Immature natural killer cell (primary cell): ENCODE results near the gene THEM4. TPM values are rescaled to one million over a fixed set of nuclear protein-coding genes. Genes with fewer than 3 reads are reported as not detected.
"Not testable (repeated sequence)": the region's sequence is repeated elsewhere in the genome, so short reads cannot be mapped to it uniquely, and the experiment has no call there.

Experiments
- DNase-seq, 3 donors: peaks; one replicate each; pipeline ENCODE4 v3.0.0; 2022; ENCODE audit warnings: mixed read lengths in 1 of 3
- H3K27ac Mint-ChIP-seq, 6 donors: one replicate each; pipeline ENCODE4 v1.8.0; 2020; ENCODE audit warnings: mixed read lengths in 6 of 6, mild to moderate bottlenecking in 5 of 6, inconsistent platforms in 4 of 6, moderate library complexity in 3 of 6
- H3K27me3 Mint-ChIP-seq, 3 donors: one replicate each; pipeline ENCODE4 v1.8.0; 2020 to 2021; ENCODE audit warnings: low read depth in 3 of 3, mild to moderate bottlenecking in 3 of 3, mixed read lengths in 3 of 3, moderate library complexity in 3 of 3, inconsistent platforms in 1 of 3
- H3K36me3 Mint-ChIP-seq, 3 donors: one replicate each; pipeline ENCODE4 v1.8.0; 2020; ENCODE audit warnings: mixed read lengths in 3 of 3, inconsistent platforms in 2 of 3, mild to moderate bottlenecking in 2 of 3
- H3K4me1 Mint-ChIP-seq, 2 donors: one replicate each; pipeline ENCODE4 v1.8.0; 2020; ENCODE audit warnings: inconsistent platforms in 2 of 2, mild to moderate bottlenecking in 2 of 2, mixed read lengths in 2 of 2, moderate library complexity in 1 of 2
- H3K4me3 Mint-ChIP-seq, 5 donors: one replicate each; pipeline ENCODE4 v1.8.0; 2020; ENCODE audit warnings: mild to moderate bottlenecking in 5 of 5, mixed read lengths in 5 of 5, inconsistent platforms in 3 of 5, moderate library complexity in 3 of 5
- H3K9me3 Mint-ChIP-seq, 6 donors: one replicate each; pipeline ENCODE4 v1.8.0; 2020; ENCODE audit warnings: mild to moderate bottlenecking in 6 of 6, mixed read lengths in 6 of 6, inconsistent platforms in 4 of 6, moderate library complexity in 3 of 6
- polyA plus RNA-seq, 3 donors: library from polyadenylated mRNA; unstranded; fragments of 300-500 nt; fragmentation: Illumina TruSeq; gene quantifications; one replicate each; pipeline ENCODE4 v1.2.3, GENCODE V29; 2021

Gene THEM4
- polyA plus RNA-seq, 3 donors from 2014 or later: 29.9 to 38.1 (median 36.7) TPM

DNA sequence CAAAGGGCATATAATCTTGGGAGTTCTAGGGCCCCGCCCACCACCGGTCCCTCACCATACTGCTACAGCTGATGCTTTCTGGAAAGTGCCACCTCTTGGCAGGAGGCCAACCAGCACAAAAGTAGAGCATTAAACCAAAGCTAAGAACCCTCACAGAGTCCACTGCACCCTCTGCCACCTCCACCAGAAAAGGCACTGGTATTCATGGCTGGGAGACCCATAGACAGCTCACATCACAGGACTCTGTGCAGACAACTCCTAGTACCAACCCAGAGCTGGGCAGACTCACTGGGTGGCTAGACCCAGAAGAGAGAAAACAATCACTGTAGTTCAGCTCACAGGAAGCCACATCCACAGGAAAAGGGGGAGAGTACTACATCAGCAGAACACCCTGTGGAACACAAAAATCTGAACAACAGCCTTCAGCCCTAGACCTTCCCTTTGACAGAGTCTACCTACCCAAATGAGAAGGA, 10.8 kb downstream of the THEM4 start:
- H3K36me3 Mint-ChIP-seq: peaks cover 13 to 29% (median 23%) of the 10 kb centered on the region in 3 donors
- H3K4me3 Mint-ChIP-seq: peak overlapping the region; percentile 55 to 70 (median 62)
- H3K27me3 Mint-ChIP-seq: peaks cover 0 to 4% (median 2%) of the 10 kb centered on the region in 3 donors
- peaks cover 5 to 18% (median 11%) of the 10 kb centered on the region in 6 donors for H3K9me3 Mint-ChIP-seq
- H3K4me1 Mint-ChIP-seq: peaks cover 32 to 47% of the 10 kb centered on the region in 2 donors
- peak; percentile 34 to 49 (median 47) for DNase-seq
- peak overlapping the region in 5 of 6 donors; percentile 71 to 88 (median 83) for H3K27ac Mint-ChIP-seq

DNA sequence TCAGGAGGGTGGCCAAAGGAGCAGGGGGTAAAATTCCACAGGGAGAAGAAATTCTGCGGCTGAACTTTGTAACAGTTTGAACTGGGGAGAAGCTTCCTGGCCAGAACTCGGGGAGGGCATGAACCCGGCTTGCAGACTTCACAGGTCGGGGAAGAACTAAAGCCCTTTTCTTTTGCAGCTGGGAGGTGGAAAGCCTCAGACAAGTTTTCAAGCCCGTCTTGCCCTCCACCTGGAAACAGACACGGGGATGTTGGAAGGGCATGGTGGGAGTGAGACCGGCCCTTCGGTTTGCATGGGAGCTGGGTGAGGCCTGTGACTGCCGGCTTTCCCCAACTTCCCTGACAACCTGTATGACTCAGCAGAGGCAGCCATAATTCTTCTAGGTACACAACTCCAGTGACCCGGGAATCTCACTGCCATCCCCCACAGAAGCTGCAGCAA, 11.3 kb downstream of the THEM4 start:
- no peak for DNase-seq
- Mint-ChIP-seq H3K4me3 (peak overlapping the region in 4 of 5 donors; percentile 55 to 70 (median 62)), H3K36me3 (peaks cover 17 to 32% (median 27%) of the 10 kb centered on the region in 3 donors), H3K27ac (peak overlapping the region in 5 of 6 donors; percentile 71 to 88 (median 83)), H3K27me3 (peaks cover 0 to 4% (median 2%) of the 10 kb centered on the region in 3 donors), H3K4me1 (peaks cover 36 to 43% of the 10 kb centered on the region in 2 donors), H3K9me3 (peaks cover 5 to 18% (median 11%) of the 10 kb centered on the region in 6 donors)

DNA sequence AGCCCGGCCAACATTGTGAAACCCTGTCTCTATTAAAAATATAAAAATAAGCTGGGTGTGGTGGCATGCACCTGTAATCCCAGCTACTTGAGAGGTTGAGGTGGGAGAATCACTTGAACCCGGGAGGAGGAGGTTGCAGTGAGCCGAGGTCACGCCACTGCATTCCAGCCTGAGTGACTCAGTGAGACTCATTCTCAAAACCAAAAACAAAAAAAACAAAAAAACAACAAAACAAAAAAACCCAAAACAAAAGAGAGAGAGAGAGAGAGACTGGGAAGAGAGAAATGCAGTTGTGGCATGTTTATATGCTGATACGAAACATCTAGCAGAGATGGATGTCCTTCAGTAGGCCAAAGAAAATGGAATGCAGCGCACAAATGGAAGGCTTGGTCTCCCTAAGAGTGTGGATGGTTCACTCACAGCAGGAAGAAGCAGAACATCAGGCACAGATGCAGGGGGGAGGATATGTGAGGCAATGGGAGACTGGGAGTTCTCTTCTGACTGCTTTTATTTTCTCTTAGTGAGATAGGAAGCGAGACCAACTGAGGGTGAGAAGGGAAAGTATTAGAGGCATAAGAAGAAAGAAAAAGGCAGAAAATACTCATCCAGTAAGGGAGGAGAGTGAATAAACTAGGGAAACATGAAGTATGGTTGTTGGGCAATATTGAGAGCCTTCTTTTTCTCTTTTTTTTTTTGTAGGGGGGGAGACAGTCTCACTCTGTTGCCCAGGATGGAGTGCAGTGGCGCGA, 16.0 kb downstream of the THEM4 start:
- Mint-ChIP-seq H3K36me3 (peaks cover 17 to 38% (median 31%) of the 10 kb centered on the region in 3 donors), H3K4me3 (no peak overlapping the region), H3K4me1 (peaks cover 36 to 40% of the 10 kb centered on the region in 2 donors), H3K27me3 (peaks cover 0 to 2% (median 2%) of the 10 kb centered on the region in 3 donors), H3K9me3 (no peaks in the 10 kb centered on the region), H3K27ac (peak overlapping the region in 3 of 6 donors; percentile 27 to 67 (median 65))
- no peak for DNase-seq

DNA sequence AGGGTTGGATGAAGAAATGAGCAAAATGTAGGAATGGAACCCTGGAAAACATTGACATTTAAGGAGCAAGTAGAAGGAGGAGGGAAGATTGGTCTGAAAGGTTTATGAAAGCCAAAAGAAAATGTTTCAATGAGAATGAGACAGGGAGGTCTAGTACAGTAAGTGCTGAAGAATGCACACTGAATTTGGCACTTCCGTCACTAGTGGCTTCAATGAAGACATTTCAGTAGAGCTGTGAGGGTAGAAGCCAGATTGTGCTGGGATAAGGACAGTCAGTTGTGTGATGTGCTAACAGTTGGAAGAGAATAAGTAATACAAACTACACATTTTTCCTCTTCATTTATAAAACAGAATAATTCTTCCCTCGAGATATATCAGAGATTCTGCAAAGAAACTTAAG, 17.1 kb downstream of the THEM4 start:
- Mint-ChIP-seq H3K27ac (peak overlapping the region; percentile 14 to 86 (median 67)), H3K36me3 (peaks cover 24 to 44% (median 39%) of the 10 kb centered on the region in 3 donors), H3K4me3 (peak overlapping the region in 3 of 5 donors; percentile 3 to 19 (median 12)), H3K9me3 (no peaks in the 10 kb centered on the region), H3K27me3 (peaks cover 0 to 2% (median 2%) of the 10 kb centered on the region in 3 donors), H3K4me1 (peaks cover 25 to 29% of the 10 kb centered on the region in 2 donors)
- peak; percentile 13 to 34 (median 18) for DNase-seq

DNA sequence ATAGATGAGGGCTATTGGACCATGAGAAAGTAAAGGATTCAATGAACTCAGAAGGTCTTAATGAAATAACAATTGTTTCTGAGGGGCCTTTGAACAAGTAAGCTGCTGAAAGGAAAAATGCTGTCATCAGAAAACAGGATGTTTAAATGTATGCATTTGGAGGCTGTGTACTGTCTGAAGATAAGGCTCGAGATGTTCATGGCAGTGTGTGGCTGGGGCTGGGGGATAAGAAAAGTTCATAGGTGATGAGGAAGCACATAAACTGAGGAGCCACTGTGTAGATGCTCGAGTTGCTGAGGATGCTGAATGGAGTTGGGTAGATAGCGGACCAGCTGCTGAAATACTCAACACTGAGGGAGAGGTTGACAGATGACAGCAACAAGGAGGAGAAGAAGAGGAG, 17.8 kb downstream of the THEM4 start:
- H3K27me3 Mint-ChIP-seq: peaks cover 0 to 2% (median 0%) of the 10 kb centered on the region in 3 donors
- peaks cover 24 to 50% (median 39%) of the 10 kb centered on the region in 3 donors for H3K36me3 Mint-ChIP-seq
- peak overlapping the region in 1 of 5 donors; percentile 1 for H3K4me3 Mint-ChIP-seq
- H3K4me1 Mint-ChIP-seq: peaks cover 22 to 25% of the 10 kb centered on the region in 2 donors
- DNase-seq: no peak
- H3K27ac Mint-ChIP-seq: peak overlapping the region; percentile 14 to 86 (median 80)
- no peaks in the 10 kb centered on the region for H3K9me3 Mint-ChIP-seq

DNA sequence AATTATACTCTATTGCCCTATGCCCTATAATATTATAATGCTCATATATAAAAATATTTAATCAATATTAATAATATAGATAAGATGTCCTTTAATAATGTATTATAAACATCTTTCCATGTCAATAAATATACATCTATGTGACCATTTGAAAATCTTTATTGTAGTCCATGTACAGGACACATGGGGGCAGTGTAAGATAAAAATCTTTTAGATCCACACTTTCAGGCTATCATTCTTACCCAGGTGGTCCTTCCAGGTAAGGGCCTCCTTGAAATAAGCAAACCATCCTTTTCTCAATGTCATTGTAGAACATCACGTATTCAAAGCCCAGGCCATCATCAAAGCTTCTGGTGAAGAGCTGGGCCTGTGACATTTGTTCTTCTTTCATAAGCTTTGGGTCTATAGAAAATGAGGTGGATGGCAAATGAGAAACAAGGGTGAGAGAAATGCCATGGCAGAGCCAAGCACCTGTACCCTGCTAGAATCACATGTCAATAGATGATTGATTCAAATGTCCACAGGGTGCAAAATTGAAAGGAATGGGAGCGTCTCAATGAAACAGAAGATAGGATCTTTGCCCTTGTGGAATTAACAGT, 20.2 kb downstream of the THEM4 start:
- H3K4me1 Mint-ChIP-seq: peaks cover 19 to 25% of the 10 kb centered on the region in 2 donors
- peaks cover 24 to 54% (median 39%) of the 10 kb centered on the region in 3 donors for H3K36me3 Mint-ChIP-seq

DNA sequence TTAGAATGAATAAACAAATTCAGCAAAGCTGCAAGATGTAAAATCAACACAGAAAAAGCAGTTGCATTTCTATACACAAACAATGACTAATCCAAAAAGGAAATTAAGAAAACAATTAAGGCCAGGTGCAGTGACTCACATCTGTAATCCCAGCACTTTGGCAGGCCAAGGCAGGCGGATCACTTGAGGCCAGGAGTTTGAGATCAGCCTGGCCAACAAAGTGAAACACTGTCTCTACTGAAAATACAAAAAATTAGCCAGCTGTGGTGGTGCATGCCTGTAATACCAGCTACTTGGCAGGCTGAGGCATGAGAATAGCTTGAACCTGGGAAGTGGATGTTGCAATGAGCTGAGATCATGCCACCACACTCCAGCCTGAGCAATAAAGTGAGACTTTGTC, 22.3 kb downstream of the THEM4 start:
- H3K4me3 Mint-ChIP-seq: no peak overlapping the region
- no peaks in the 10 kb centered on the region for H3K27me3 Mint-ChIP-seq
- no peaks in the 10 kb centered on the region for H3K9me3 Mint-ChIP-seq
- H3K4me1 Mint-ChIP-seq: peaks cover 12% of the 10 kb centered on the region in 2 donors
- no peak overlapping the region for H3K27ac Mint-ChIP-seq
- peaks cover 14 to 40% (median 28%) of the 10 kb centered on the region in 3 donors for H3K36me3 Mint-ChIP-seq
- DNase-seq: no peak

More for the DNA sequence above, 20.2 kb downstream of the THEM4 start:
- Mint-ChIP-seq H3K4me3 (no peak overlapping the region), H3K27ac (peak overlapping the region in 1 of 6 donors; percentile 36), H3K9me3 (no peaks in the 10 kb centered on the region), H3K27me3 (no peaks in the 10 kb centered on the region)
- DNase-seq: no peak

DNA sequence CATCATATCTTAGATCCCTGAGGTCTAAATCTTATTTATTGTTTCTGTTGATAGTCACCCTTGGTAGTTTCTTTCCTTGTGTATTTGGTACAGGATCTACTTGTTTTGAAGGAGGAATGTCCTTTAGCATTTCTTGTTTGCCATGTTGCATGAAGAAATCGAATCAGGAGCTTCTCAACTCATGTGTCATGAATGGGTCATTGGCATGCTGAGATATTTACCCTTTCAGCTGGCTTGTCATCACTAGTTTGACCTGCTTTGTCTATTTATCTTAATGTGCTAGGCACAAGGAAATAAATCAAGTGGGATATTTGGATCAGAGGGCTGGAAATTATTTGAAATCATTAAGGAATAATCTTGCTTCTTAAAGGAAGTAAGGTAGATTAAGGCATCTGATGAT, 23.8 kb downstream of the THEM4 start:
- DNase-seq: no peak
- H3K9me3 Mint-ChIP-seq: no peaks in the 10 kb centered on the region
- no peaks in the 10 kb centered on the region for H3K27me3 Mint-ChIP-seq
- H3K4me1 Mint-ChIP-seq: no peaks in the 10 kb centered on the region
- H3K27ac Mint-ChIP-seq: no peak overlapping the region
- H3K36me3 Mint-ChIP-seq: peaks cover 12 to 24% (median 14%) of the 10 kb centered on the region in 3 donors
- H3K4me3 Mint-ChIP-seq: no peak overlapping the region

DNA sequence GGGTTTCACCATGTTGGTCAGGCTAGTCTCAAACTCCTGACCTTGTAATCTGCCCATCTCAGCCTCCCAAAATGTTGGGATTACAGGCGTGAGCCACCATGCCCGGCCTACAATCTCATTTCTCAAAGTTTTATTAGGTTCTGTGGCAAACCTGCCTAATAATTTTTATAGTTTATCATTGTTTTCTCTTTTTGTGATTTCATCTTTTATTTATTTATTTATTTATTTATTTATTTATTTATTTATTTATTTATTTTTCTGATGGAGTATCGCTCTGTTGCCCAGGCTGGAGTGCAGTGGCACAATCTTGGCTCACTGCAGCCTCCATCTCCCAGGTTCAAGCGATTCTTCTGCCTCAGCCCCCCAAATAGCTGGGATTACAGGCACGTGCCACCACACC, 24.4 kb downstream of the THEM4 start:
- not testable (repeated sequence) for H3K9me3 Mint-ChIP-seq, H3K27ac Mint-ChIP-seq, H3K4me3 Mint-ChIP-seq, H3K4me1 Mint-ChIP-seq, H3K27me3 Mint-ChIP-seq, DNase-seq
- H3K36me3 Mint-ChIP-seq: peaks cover 12 to 22% (median 14%) of the 10 kb centered on the region in 3 donors

DNA sequence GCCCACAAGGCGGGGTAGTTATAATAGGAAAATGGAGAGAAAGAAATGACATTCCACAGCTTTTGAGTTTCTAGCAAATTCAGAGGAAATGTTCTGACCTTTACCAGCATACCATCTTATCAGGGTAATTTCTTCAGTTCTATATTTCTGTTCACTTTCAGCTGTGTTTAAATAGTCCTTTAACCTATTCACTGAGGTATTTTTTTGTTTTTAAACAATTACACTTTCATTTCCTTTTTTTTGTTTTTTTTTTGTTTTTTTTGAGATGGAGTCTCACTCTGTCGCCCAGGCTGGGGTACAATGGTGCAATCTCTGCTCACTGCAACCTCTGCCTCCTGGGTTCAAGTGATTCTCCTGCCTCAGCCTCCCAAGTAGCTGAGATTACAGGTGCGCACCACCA, 24.9 kb downstream of the THEM4 start:
- not testable (repeated sequence) for DNase-seq, H3K4me3 Mint-ChIP-seq, H3K9me3 Mint-ChIP-seq, H3K27ac Mint-ChIP-seq, H3K27me3 Mint-ChIP-seq, H3K4me1 Mint-ChIP-seq
- H3K36me3 Mint-ChIP-seq: peaks cover 12 to 21% (median 12%) of the 10 kb centered on the region in 3 donors

DNA sequence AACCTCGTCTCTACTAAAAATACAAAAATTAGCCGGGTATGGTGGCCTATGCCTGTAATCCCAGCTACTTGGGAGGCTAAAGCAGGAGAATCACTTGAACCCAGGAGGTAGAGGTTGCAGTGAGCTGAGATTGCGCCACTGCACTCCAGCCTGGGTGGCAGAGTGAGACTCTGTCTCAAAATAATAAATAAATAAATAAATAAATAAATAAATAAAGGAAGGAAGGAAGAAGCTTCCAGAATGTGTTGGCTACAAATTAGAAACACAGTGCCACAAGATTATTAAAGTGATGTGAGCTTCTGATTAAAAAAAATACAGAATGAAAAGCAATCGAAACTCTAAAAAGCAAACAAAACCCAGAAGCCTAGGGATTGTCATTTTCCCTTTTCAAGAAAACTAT, 25.4 kb downstream of the THEM4 start:
- H3K27ac Mint-ChIP-seq, DNase-seq, H3K4me3 Mint-ChIP-seq, H3K27me3 Mint-ChIP-seq, H3K4me1 Mint-ChIP-seq, H3K9me3 Mint-ChIP-seq: not testable (repeated sequence)
- peaks cover 7 to 16% (median 12%) of the 10 kb centered on the region in 3 donors for H3K36me3 Mint-ChIP-seq

DNA sequence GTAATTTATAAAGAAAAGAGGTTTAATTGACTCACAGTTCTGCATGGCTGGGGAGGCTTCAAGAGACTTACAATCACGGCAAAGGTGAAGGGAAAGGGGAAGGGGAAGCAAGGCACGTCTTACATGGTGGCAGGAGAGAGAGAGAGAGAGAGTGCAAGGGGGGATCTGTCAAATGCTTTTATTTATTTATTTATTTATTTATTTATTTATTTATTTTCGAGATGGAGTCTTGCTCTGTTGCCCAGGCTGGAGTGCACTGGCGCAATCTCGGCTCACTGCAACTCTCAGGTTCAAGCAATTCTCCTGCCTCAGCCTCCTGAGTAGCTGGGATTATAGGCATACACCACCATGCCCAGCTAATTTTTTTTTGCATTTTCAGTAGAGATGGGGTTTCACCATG, 26.4 kb downstream of the THEM4 start:
- not testable (repeated sequence) for H3K9me3 Mint-ChIP-seq, DNase-seq, H3K4me3 Mint-ChIP-seq, H3K4me1 Mint-ChIP-seq, H3K27me3 Mint-ChIP-seq
- H3K36me3 Mint-ChIP-seq: peaks cover 5 to 14% (median 10%) of the 10 kb centered on the region in 3 donors
- peak overlapping the region in 1 of 6 donors; percentile 65 for H3K27ac Mint-ChIP-seq

DNA sequence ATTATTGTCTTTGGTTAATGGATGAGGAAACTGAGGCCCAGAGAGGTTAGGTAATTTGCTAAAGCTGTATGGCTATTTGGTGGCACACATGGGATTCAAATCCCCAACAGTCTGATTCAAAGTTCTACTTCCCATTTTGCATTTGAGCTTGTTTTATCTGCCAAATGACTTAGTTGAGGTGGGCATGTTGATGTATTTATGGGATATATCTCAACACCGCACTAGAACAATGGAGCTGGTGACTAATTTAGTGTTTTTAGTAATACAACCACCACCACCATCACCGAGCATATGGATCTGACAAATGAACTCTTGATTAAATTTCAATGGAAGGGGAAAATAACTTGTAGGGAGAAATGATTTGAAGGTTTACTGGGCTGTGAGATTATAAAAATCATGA, 26.8 kb downstream of the THEM4 start:
- Mint-ChIP-seq H3K27me3 (no peaks in the 10 kb centered on the region), H3K4me3 (no peak overlapping the region), H3K4me1 (no peaks in the 10 kb centered on the region), H3K9me3 (no peaks in the 10 kb centered on the region), H3K27ac (peak overlapping the region in 1 of 6 donors; percentile 65), H3K36me3 (peaks cover 5 to 14% (median 8%) of the 10 kb centered on the region in 3 donors)
- no peak for DNase-seq

DNA sequence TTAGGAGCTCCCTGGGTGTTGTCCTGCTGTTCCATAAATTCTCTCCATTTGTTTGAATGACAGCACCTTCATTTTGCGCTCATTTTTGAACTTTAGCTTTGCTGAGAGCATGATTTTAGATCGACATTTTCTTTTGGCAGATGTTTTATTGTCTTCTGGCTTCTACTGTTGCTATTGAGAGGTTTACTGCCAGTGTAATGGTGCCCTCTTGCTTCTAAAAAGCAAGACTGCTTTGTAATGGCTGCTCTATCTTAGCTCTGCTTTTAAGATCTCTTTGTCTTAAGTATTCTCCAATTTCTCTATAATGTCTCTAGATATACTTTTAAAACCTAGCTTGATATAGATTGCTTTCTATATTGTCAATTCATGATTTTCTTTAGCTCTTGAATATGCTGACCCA, 27.8 kb downstream of the THEM4 start:
- Mint-ChIP-seq H3K27me3 (no peaks in the 10 kb centered on the region), H3K27ac (peak overlapping the region in 1 of 6 donors; percentile 28), H3K36me3 (peaks cover 5 to 14% (median 8%) of the 10 kb centered on the region in 3 donors), H3K4me3 (no peak overlapping the region), H3K9me3 (no peaks in the 10 kb centered on the region), H3K4me1 (no peaks in the 10 kb centered on the region)
- no peak for DNase-seq
